Measurements from ENCODE around the gene BASP1. TPM values are rescaled to one million over a fixed set of nuclear protein-coding genes. Genes with fewer than 3 reads are reported as not detected.
"Not testable (repeated sequence)": the region's sequence is repeated elsewhere in the genome, so short reads cannot be mapped to it uniquely, and the experiment has no call there.

Gene BASP1
- total RNA-seq, 2 experiments from 2014 or later = not detected

DNA sequence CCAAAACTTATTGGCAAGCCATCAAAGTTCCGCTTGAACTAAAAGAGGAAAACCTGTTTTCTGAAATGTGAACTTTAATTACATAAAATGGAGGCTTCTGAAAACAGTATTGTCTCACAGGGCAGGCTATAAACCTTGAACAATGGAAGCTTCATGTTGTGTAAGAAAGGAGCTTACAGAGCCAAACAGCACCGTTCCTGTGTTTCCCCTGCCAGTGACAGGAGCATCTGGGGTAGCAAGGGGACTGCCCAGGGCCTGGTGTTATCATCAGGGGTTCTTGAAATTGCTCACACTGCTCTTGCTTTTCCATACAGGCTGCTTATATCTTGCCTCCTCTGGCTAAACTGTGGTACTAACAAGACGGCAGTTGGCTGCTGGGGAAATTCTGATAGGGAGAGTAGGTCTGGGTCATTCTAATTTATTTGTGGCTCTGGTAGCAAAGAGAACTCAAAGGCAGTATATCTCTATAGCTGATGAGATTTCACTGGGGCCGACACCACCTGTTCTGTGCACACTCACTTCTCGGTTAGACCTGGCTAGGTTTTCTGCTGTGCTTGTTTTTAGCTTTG lies 40.4 kb downstream of the BASP1 start:
- Mint-ChIP-seq H3K4me1 (no peaks in the 10 kb centered on the region), H3K4me3 (no peak overlapping the region), H3K27ac (no peak overlapping the region), H3K27me3 (no peaks in the 10 kb centered on the region), H3K36me3 (ENCODE audit: low read depth) (no peaks in the 10 kb centered on the region), H3K9me3 (no peaks in the 10 kb centered on the region)
- POLR2A ChIA-PET = no interaction called here
- no peak for DNase-seq
- CTCF ChIA-PET = no interaction called here

DNA sequence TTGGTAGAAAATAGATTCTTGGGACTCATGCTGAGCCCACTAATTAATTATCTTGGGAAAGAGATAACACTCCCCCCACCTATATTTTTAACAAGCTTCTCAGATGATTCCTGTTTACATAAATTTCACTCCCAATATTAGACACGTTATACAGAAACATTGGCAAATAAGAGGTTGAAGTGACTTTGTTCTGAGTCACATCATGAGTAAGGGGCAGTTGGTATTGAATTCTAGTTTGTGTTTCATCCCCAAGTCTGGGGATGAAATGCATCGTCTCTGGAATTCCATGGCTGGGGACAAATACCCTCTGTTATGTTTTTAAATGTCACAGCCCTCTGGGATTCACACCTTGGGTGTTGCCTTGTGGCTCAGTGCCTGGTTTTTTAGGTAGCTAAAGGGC lies 41.0 kb downstream of the BASP1 start:
- Mint-ChIP-seq H3K27ac (no peak overlapping the region), H3K4me1 (no peaks in the 10 kb centered on the region), H3K4me3 (no peak overlapping the region), H3K27me3 (no peaks in the 10 kb centered on the region), H3K9me3 (no peaks in the 10 kb centered on the region), H3K36me3 (ENCODE audit: low read depth) (no peaks in the 10 kb centered on the region)
- CTCF ChIA-PET = no interaction called here
- POLR2A ChIA-PET = no interaction called here
- DNase-seq = no peak

DNA sequence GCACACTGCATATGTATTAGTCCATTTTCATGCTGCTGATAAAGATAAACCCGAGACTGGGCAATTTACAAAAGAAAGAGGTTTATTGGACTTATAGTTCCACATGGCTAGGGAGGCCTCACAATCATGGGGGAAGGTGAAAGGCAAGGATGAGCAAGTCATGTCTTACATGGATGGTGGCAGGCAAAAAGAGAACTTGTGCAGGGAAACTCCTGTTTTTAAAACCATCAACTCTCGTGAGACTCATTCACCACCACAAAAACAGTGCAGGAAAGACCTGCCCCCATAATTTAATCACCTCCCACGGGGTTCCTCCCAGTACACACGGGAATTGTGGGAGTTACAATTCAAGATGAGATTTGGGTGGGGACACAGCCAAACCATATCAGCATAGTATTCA lies 41.6 kb downstream of the BASP1 start:
- POLR2A ChIA-PET; H3K27me3 Mint-ChIP-seq; CTCF ChIA-PET; H3K4me3 Mint-ChIP-seq; H3K27ac Mint-ChIP-seq; DNase-seq; H3K36me3 Mint-ChIP-seq (ENCODE audit: low read depth); H3K4me1 Mint-ChIP-seq; H3K9me3 Mint-ChIP-seq: not testable (repeated sequence)

DNA sequence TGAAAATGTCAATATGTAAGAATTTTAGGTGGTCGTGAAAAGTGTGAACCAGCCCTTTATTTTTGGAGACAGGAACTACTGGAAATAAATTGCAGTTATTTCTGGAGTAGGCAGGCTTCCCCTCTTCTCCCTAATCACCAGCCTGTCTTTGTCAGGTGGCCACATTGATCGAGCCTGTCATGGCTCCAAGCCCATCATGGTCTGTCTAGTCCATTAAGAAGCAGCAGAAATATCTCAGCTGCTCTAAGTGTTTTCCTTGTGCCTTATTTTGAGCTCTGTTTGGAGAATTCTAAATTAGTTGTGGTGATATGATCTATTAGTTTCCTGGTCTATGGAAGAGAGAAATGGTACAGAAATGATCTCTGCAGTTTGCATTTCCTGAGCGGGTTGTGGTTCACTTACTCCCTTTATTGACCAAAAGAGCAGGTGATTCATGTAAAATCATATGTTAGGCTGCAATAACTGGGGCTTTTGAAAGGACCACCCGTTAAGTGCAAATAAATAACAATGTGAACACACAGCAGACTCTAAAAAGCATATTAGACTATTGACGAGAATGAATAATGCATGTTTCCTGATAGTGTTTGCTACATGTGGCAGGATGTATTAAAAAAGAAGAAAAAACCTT lies 42.3 kb downstream of the BASP1 start:
- Mint-ChIP-seq H3K4me3 (no peak overlapping the region), H3K36me3 (ENCODE audit: low read depth) (no peaks in the 10 kb centered on the region), H3K9me3 (no peaks in the 10 kb centered on the region), H3K27ac (no peak overlapping the region), H3K4me1 (no peaks in the 10 kb centered on the region), H3K27me3 (no peaks in the 10 kb centered on the region)
- ChIA-PET POLR2A (no interaction called here), CTCF (no interaction called here)
- DNase-seq = no peak

DNA sequence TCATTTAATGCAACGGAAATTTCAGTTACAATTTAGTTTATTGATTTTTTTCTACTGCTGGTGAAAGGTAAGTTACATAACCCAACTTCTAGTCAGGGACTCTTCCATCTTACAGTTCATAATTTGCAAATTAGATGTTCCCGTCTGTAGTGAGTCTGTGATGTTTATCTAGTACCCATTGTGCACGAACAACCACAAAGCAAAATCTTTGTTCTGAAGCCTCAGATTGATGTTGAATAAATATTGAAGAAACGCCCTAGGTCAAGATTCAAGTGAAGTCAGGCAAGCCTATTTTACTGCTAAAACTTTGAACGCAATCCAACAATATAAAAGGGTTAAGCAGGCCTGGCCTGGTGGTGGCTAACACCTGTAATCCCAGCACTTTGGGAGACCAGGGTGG lies 43.1 kb downstream of the BASP1 start:
- no peak for DNase-seq
- Mint-ChIP-seq H3K27ac (no peak overlapping the region), H3K27me3 (no peaks in the 10 kb centered on the region), H3K4me3 (no peak overlapping the region), H3K36me3 (ENCODE audit: low read depth) (no peaks in the 10 kb centered on the region), H3K9me3 (no peaks in the 10 kb centered on the region), H3K4me1 (no peaks in the 10 kb centered on the region)
- ChIA-PET POLR2A (no interaction called here), CTCF (no interaction called here)

DNA sequence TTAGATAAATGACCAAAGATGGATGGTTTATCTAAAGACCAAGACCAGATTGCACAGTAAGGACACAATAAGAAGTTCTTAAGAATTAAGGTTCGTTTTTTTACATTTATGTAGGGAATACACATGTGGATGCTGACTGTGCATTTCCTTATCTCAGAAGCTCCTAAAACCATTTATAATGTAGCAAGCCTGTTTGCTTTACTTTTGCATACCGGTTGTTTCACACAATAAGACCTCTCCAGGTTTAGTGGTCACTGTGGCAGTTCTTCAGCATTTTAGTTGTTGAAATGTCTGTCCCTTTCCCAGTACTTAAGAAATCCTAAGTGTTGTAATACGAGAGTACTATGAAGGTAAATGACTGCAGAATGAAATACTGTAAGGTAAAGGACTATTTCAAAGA lies 43.6 kb downstream of the BASP1 start:
- Mint-ChIP-seq H3K4me1 (no peaks in the 10 kb centered on the region), H3K9me3 (no peaks in the 10 kb centered on the region), H3K4me3 (no peak overlapping the region), H3K27ac (no peak overlapping the region), H3K36me3 (ENCODE audit: low read depth) (no peaks in the 10 kb centered on the region), H3K27me3 (no peaks in the 10 kb centered on the region)
- ChIA-PET CTCF (no interaction called here), POLR2A (no interaction called here)
- DNase-seq = no peak

DNA sequence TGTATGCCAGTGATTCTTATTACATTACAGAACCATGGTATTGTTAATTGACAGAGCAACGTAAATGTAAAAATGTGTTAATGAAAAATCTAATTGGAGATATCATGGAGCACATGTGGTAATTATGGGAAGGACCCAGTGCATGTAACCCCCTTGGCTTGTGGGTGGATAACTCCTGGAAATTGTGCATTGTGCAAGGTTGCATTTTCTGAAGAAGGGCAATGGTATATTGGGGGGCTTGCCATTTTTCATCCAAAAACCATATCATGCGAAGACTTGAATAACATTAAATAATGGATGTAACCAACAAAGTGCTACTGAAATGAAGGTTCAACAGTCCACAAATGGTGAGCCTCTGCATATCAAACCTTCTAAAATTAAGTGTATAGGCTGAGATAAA lies 47.6 kb downstream of the BASP1 start:
- Mint-ChIP-seq H3K4me3 (no peak overlapping the region), H3K9me3 (no peaks in the 10 kb centered on the region), H3K27ac (no peak overlapping the region), H3K4me1 (no peaks in the 10 kb centered on the region), H3K36me3 (ENCODE audit: low read depth) (no peaks in the 10 kb centered on the region), H3K27me3 (no peaks in the 10 kb centered on the region)
- DNase-seq = no peak
- CTCF ChIA-PET = no interaction called here
- POLR2A ChIA-PET = no interaction called here

DNA sequence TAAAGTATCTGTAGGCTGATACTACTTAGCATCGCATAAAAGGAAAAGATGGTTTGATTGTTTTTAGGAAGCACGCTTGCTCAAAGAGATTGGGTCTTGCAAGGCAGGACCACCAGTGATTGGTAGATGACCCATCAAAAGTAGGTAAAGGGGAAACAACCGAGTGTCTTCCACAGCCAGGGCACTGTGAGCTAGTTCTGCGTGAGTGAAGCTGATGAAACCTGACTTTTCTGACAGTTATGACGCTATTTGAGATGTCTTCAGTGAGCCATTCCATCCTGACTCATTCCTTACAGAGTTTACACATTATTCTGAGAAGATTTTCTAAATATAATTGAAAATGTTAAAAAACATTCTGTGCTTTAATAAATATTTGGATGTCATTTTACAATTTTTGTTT lies 49.7 kb downstream of the BASP1 start:
- CTCF ChIA-PET = no interaction called here
- no peak for DNase-seq
- Mint-ChIP-seq H3K9me3 (no peaks in the 10 kb centered on the region), H3K27me3 (no peaks in the 10 kb centered on the region), H3K4me3 (no peak overlapping the region), H3K27ac (no peak overlapping the region), H3K36me3 (ENCODE audit: low read depth) (no peaks in the 10 kb centered on the region), H3K4me1 (no peaks in the 10 kb centered on the region)
- POLR2A ChIA-PET = no interaction called here

DNA sequence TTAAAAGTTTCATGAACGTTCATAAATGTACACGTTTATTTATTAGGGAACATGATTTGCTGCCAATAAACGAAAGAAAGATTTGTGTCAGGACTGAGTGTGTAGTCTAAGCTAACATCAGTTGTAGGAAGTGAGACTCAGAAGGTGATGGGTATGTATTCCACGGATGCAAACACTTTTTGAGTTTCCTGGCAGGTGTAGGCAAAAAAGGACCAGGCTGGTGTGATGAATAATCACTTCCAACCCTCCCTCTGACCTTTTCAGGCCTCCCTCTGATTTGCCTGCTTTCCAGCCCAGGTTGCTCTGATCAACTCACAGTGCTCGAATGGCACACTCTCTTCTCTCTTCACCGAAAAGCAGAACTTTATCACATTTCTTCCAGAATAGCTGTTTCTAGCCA lies 51.8 kb downstream of the BASP1 start:
- Mint-ChIP-seq H3K27me3 (no peaks in the 10 kb centered on the region), H3K9me3 (no peaks in the 10 kb centered on the region), H3K36me3 (ENCODE audit: low read depth) (no peaks in the 10 kb centered on the region), H3K27ac (no peak overlapping the region), H3K4me3 (no peak overlapping the region), H3K4me1 (no peaks in the 10 kb centered on the region)
- no peak for DNase-seq
- POLR2A ChIA-PET = no interaction called here
- CTCF ChIA-PET = no interaction called here

DNA sequence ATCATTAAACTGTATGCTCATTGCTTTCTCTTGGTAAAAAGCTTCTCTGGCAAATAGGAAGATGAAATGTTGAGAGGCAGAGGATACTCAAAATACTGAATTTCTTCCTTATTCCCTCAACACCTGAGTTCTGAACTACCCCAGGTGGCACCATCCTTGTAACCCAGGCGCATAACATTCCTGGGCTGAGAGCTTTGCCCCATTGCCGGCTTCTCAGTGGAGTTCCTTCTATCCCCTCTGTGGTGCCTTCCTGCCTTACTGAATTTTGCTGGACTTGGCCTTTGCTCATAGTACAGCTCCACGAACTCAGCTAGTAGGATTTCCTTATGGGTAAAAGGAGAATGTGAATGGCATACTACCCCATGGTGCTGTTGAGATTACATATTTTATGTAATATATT lies 54.7 kb downstream of the BASP1 start:
- Mint-ChIP-seq H3K4me1 (no peaks in the 10 kb centered on the region), H3K9me3 (no peaks in the 10 kb centered on the region), H3K27me3 (no peaks in the 10 kb centered on the region), H3K27ac (no peak overlapping the region), H3K36me3 (ENCODE audit: low read depth) (no peaks in the 10 kb centered on the region), H3K4me3 (no peak overlapping the region)
- CTCF ChIA-PET = no interaction called here
- POLR2A ChIA-PET = no interaction called here
- no peak for DNase-seq

DNA sequence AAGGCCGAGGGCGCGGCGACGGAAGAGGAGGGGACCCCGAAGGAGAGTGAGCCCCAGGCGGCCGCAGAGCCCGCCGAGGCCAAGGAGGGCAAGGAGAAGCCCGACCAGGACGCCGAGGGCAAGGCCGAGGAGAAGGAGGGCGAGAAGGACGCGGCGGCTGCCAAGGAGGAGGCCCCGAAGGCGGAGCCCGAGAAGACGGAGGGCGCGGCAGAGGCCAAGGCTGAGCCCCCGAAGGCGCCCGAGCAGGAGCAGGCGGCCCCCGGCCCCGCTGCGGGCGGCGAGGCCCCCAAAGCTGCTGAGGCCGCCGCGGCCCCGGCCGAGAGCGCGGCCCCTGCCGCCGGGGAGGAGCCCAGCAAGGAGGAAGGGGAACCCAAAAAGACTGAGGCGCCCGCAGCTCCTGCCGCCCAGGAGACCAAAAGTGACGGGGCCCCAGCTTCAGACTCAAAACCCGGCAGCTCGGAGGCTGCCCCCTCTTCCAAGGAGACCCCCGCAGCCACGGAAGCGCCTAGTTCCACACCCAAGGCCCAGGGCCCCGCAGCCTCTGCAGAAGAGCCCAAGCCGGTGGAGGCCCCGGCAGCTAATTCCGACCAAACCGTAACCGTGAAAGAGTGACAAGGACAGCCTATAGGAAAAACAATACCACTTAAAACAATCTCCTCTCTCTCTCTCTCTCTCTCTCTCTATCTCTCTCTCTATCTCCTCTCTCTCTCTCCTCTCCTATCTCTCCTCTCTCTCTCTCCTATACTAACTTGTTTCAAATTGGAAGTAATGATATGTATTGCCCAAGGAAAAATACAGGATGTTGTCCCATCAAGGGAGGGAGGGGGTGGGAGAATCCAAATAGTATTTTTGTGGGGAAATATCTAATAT lies 58.1 kb downstream of the BASP1 start:
- Mint-ChIP-seq H3K9me3 (no peaks in the 10 kb centered on the region), H3K4me1 (no peaks in the 10 kb centered on the region), H3K27ac (no peak overlapping the region), H3K4me3 (no peak overlapping the region), H3K36me3 (ENCODE audit: low read depth) (no peaks in the 10 kb centered on the region), H3K27me3 (no peaks in the 10 kb centered on the region)
- no peak for DNase-seq
- POLR2A ChIA-PET = no interaction called here
- CTCF ChIA-PET = no interaction called here

DNA sequence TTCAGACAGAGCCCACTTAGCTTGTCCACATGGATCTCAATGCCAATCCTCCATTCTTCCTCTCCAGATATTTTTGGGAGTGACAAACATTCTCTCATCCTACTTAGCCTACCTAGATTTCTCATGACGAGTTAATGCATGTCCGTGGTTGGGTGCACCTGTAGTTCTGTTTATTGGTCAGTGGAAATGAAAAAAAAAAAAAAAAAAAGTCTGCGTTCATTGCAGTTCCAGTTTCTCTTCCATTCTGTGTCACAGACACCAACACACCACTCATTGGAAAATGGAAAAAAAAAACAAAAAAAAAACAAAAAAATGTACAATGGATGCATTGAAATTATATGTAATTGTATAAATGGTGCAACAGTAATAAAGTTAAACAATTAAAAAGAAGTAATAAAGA lies 59.0 kb downstream of the BASP1 start:
- ChIA-PET CTCF (no interaction called here), POLR2A (no interaction called here)
- no peak overlapping the region for H3K4me3 Mint-ChIP-seq
- no peaks in the 10 kb centered on the region for H3K4me1 Mint-ChIP-seq
- H3K9me3 Mint-ChIP-seq = no peaks in the 10 kb centered on the region
- no peaks in the 10 kb centered on the region for H3K27me3 Mint-ChIP-seq
- no peak for DNase-seq
- no peaks in the 10 kb centered on the region for H3K36me3 Mint-ChIP-seq (ENCODE audit: low read depth)
- no peak overlapping the region for H3K27ac Mint-ChIP-seq

DNA sequence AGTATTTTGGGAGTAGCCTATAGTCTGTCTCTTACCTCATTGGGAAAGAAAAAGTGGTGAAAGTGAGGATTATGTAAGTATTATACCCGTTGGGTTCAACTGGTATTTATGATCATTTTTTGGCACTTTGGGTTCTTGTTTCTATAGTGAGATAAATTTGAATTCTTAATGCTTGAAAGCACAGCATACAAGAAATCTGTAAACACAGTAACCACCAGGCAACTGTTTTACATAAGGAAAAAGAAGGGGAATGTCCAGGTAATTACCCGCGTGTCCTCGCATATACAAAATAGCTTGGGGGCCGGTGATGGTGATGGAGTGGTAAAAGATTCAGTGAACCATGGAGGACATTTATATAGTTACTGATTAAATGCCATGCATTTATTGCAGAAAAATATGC lies 60.5 kb downstream of the BASP1 start:
- no peak overlapping the region for H3K27ac Mint-ChIP-seq
- no peaks in the 10 kb centered on the region for H3K36me3 Mint-ChIP-seq (ENCODE audit: low read depth)
- H3K4me3 Mint-ChIP-seq = no peak overlapping the region
- POLR2A ChIA-PET = no interaction called here
- H3K4me1 Mint-ChIP-seq = no peaks in the 10 kb centered on the region
- CTCF ChIA-PET = no interaction called here
- no peaks in the 10 kb centered on the region for H3K9me3 Mint-ChIP-seq
- no peak for DNase-seq
- H3K27me3 Mint-ChIP-seq = no peaks in the 10 kb centered on the region

DNA sequence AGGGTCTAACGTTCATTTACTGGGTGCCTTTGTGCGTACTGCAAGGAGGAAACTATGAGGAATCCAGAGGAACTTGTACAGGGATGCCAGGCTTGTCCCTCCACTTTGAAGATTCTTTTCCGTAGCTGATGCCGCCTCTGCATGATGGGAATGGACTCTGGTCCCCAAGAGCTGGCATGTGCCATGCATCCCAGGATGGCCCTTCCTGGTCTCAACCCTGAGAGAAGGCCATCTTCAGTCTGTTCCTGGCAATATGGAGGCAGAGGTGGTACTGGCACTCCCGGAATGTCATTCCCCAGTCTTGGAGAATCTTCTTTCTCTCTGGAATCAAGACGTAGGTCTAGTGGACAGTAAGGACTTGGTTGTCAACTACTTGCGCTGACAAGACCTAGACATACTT lies 61.5 kb downstream of the BASP1 start:
- ChIA-PET POLR2A (no interaction called here), CTCF (no interaction called here)
- H3K27ac Mint-ChIP-seq = no peak overlapping the region
- H3K36me3 Mint-ChIP-seq (ENCODE audit: low read depth) = no peaks in the 10 kb centered on the region
- no peak overlapping the region for H3K4me3 Mint-ChIP-seq
- no peaks in the 10 kb centered on the region for H3K4me1 Mint-ChIP-seq
- H3K9me3 Mint-ChIP-seq = no peaks in the 10 kb centered on the region
- H3K27me3 Mint-ChIP-seq = no peaks in the 10 kb centered on the region
- no peak for DNase-seq
